Measurements from ENCODE around the gene PCBP3.
"Not testable (repeated sequence)": the region's sequence is repeated elsewhere in the genome, so short reads cannot be mapped to it uniquely, and the experiment has no call there.

The PCBP3 gene

GRCh38 chr21:45962531-45963231 lies 319.2 kb downstream of the PCBP3 start:
- DNase-seq (ENCODE audit: low read depth in 2 of 2), result no peak

- DNase-seq (ENCODE audit: low read depth in 2 of 2), result no peak
These were observed 319.7 kb downstream of the PCBP3 start for GRCh38 chr21:45963232-45963570.

- DNase-seq (ENCODE audit: low read depth in 2 of 2), result no peak
These were observed 321.1 kb downstream of the PCBP3 start for GRCh38 chr21:45964649-45965048.

DNA sequence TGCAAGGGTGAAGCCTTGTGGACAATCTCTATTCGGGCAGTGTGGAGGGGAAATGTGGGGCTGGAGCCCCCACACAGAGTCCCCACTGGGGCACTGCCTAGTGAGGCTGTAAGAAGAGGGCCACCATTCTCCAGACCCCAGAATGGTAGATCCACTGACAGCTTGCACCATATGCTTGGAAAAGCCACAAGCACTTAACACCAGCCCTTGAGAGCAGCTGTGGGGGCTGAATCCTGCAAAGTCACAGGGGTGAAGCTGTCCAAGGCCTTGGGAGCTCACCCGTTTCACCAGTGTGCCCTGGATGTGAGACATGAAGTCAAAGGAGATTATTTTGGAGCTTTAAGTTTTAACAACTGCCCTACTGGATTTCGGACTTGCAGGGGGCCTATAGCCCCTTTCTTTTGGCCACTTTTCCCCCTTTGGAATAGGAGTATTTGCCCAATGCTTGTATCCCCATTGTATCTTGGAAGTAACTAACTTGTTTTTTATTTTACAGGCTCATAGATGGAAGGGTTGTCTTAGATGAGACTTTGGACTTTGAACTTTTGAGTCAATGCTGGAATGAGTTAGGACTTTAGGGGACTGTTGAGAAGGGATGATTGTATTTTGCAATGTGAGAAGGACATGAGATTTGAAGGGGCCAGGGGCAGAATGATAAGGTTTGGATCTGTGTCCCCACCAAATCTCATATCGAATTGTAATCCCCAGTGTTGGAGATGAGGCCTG lies 321.7 kb downstream of the PCBP3 start:
- DNase-seq (ENCODE audit: low read depth in 2 of 2), result no peak

GRCh38 chr21:45966791-45967394 lies 323.4 kb downstream of the PCBP3 start:
- no peak for DNase-seq (ENCODE audit: low read depth in 2 of 2)

- DNase-seq (ENCODE audit: low read depth in 2 of 2), result no peak
These were observed 326.6 kb downstream of the PCBP3 start for GRCh38 chr21:45969921-45970673.

GRCh38 chr21:45970674-45971615 lies 327.4 kb downstream of the PCBP3 start:
- DNase-seq (ENCODE audit: low read depth in 2 of 2), result peak in 1 of 2 donors; percentile 37

DNA sequence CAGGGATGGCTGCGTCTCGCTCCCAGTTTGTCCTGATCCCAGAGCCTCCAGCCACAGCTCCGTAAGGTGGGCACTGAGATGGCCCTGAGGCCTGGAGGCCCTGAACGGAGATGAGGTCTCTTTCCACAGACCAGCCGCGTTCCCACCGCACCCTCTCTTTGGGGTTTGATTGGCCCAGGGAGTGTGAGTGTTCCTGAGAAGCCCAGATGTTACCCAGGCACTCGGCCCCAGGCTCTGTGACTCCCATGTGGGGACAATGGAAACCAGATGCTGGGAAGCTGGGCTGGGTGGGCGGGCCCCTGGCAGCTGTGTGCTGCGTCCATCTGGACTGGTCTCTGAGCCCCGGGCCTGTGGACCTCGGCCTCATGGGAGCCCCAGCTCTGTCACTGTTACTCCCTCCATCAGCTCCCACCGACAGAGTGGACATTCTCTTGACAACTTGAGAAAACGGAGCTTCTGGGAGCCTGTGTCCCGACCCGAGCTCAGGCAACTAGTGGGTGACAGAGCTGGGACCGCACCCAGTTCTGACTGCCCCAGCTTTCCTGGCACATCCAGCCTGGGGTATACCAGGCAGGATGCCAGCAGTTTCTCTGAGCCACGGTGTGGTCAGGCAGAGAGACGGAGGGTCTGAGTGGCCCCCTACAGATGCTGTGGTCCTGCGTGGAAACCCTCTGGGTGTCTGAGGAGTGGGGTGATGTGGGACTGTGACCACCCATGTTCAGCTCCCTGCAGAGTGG lies 328.3 kb downstream of the PCBP3 start:
- no peak for DNase-seq (ENCODE audit: low read depth in 2 of 2)

DNA sequence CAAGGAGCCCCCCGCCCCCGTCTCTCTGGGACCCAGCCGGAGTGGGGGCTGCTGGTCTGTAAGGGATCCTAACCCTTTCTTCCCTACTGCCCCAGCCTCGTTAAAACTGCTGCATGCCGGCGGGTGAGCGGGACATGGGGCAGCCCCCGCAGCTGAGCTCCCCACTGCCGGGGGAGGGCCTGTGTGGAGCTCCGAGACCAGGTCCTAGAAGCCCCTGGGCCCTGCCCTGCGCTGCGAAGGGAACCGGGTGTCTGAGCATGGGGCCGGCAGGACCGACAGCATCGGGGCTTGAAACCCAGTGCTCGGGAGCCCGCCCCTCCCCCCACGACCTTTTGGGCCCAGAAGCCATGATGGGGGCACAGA lies 328.8 kb downstream of the PCBP3 start:
- DNase-seq (ENCODE audit: low read depth in 2 of 2), result no peak

- DNase-seq (ENCODE audit: low read depth in 2 of 2), result no peak
These were observed 329.4 kb downstream of the PCBP3 start for GRCh38 chr21:45972716-45973474.

DNA sequence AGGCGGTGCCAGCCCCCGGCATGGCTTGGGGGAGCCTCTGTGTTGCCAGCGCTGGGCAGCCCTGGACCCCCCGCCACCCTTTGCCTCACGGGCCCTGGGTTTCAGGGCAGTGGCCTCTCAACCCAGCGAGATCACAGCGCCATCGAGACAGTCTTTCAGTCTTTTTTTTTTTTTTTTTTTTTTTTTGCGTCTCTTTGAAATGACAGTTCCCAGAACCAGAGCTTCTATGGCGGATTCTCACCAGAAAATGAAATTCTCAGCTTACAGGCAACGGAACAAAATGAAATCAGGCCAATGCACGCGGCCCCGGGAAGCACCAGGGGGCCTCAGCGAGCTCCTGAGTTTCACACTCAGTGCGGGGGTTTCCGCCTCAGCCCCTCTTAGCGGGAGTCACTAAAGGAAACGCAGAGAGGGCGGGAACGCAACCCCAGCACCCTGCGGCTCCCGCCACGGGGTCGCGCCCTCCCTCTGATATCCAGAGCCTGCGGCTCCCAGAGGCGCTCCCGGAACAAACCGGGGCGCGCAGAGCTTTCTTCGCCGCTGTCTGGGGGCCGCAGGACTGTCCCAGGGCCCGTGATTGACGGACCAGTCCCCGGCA lies 330.0 kb downstream of the PCBP3 start:
- DNase-seq (ENCODE audit: low read depth in 2 of 2), result peak; percentile 51 to 65

GRCh38 chr21:45974073-45975019 lies 330.8 kb downstream of the PCBP3 start:
- DNase-seq (ENCODE audit: low read depth in 2 of 2), result no peak

DNA sequence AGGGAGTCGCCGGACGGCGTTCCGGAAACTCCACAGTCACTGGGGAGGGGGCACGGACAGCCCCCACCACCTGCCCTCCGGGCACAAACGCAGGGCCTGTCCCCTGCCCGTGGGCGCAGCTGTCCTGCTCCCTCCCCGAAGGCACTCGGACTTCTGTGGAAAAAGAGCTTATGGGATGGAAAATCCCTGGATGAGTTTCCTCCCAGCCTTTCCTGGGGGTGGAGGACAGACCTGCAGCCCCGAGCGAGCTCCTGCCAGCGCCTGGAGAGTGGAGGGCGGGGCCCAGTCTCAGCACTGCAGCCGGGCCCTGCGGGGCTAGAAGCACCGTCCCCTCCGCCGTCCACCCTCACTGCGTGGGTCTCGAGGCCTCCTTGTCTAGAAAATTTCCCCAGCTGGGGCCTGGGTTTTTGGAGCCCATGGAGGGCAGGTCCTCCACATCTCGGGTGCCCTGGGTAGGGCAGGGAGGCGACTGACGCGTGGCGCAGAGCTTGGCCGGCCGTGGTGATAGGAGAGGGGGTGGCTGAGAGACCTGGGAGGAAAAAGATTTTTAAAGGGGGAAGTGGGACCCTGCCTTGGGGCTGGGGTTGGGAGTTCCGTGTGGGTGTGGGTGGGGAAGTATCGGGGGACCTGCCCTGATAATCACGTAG lies 331.6 kb downstream of the PCBP3 start:
- DNase-seq (ENCODE audit: low read depth in 2 of 2), result no peak

- DNase-seq (ENCODE audit: low read depth in 2 of 2), result not testable (repeated sequence)
These were observed 332.3 kb downstream of the PCBP3 start for GRCh38 chr21:45975667-45976409.

DNA sequence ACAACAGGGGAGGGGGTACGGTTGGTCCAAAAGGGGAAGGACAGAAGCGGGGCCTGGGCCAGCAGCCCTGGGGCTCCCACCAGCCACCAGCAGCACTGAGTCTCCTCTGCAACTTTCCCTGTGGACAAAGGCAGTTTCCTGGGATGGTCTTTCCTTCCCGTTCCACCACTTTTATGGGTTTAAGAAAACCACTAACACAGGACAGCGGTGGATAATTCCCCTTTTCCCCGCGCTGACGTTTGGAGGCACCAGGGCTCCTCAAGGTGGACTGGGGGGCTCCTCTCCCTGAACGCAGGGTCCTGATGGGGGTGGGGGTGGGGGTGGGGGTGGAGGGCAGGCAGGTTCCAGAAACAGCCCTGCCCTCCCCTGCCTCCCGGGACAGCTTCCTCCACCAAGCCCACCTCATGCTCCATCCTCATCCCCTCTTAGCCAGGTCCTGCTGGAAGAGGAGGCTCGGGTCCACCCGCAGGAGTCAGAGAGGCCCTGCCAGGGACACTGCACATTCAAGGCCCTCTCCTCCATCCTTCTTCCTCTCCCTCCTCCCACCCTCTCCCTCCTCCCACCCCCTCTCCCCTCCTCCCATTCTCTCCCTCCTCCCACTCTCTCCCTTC lies 333.3 kb downstream of the PCBP3 start:
- DNase-seq (ENCODE audit: low read depth in 2 of 2), result no peak

- no peak for DNase-seq (ENCODE audit: low read depth in 2 of 2)
These were observed 333.9 kb downstream of the PCBP3 start for GRCh38 chr21:45977396-45977795.
